Measurements from ENCODE around the gene ITPA.
A peak's percentile ranks its signal among the peaks of the same experiment; 100 is the strongest.
"Not testable (repeated sequence)": the region's sequence is repeated elsewhere in the genome, so short reads cannot be mapped to it uniquely, and the experiment has no call there.

The ITPA gene

GRCh38 chr20:3172933-3173609 lies 36.2 kb upstream of the ITPA start, which contains the start of gene LZTS3:
Gene LZTS3 (minus strand): TSS chr20:3173549. CDS start chr20:3167163, 6,386 bp downstream.
- peak; percentile 33 to 61 (median 48) for DNase-seq (ENCODE audit: low read depth in 2 of 3, low spot score in 2 of 3)

- DNase-seq (ENCODE audit: low read depth in 2 of 3, low spot score in 2 of 3): peak; percentile 70 to 80 (median 74)
Observed at GRCh38 chr20:3173610-3174441, 35.5 kb upstream of the ITPA start.

DNA sequence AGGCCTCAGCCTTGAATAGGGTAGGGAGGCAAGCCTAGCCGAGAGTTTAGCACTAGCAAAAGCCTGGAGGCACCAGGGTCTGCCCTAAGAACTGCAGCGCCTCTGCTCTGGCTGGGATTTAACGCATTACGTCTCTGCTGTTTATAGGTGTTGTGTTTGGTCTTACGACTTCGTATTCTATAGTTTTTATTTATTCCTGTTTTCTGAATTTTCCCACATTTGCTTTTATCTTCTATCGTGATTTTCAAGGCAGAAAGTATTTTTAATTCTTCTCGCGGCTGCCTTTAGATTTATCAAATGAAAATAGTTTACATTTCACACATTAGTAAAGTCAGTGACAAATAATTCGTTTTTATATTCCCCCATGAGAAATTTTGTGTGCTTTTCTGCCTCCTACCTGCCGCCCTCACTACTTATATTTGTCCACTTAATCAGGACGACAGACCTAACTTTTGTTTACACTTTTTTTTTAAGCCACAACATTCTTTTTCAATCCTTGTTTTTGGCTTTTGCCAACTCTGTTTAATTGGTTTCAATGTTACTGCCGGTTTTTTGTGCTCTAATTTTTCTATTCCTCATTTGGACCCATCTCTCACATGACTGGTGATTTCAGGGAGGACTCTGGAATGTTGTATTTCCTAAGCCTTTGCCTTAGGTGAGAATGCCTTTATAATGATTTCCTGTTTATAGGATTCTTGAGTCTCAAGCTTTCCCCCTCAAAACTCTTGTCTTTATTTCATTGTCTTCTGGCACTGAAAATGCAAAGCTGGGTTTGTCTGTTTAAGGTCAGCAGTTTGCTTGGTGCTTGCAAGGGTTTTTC lies 34.6 kb upstream of the ITPA start:
- DNase-seq (ENCODE audit: low read depth in 2 of 3, low spot score in 2 of 3): no peak

DNA sequence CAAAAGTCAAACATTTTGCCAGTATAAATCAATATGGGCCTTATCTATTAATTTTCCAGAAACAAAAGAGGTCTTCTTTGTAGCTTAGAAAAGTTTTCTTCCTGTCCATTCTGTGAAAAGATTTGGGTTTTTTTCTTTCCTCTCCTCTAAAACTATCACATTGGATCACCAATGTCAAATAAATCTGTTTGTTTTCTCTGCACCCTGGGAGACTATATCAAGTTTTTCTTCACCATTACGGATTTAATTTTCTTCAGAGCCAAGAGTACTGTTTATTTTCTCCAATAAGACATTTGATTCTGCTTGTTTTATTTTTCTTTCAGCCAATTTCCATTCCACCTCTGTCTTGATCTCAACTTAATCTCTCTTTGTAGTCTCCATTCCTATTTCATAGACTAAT lies 34.0 kb upstream of the ITPA start:
- DNase-seq (ENCODE audit: low read depth in 2 of 3, low spot score in 2 of 3): no peak

GRCh38 chr20:3177746-3178485 lies 31.4 kb upstream of the ITPA start:
- no peak for DNase-seq (ENCODE audit: low read depth in 2 of 3, low spot score in 2 of 3)

GRCh38 chr20:3180319-3180718 lies 29.0 kb upstream of the ITPA start:
- no peak for DNase-seq (ENCODE audit: low read depth in 2 of 3, low spot score in 2 of 3)

DNA sequence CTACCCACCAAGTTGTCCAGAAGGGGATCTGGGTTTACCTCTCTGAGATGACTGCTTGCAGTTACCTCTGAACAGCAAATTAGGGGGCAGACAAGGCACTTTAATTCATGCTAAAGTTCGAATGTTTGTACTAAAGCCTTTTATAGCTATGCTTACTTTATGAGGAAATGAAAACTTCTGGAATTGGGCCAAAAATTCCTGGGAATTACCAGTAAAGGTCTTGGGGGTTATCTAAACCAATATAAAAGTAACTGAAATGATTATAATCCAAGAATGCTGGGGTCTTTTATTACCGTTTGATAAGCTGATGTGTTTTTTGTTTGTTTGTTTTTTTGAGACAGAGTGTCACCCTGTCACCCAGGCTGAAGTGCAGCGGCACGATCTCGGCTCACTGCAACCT lies 28.0 kb upstream of the ITPA start:
- DNase-seq (ENCODE audit: low read depth in 2 of 3, low spot score in 2 of 3): no peak

DNA sequence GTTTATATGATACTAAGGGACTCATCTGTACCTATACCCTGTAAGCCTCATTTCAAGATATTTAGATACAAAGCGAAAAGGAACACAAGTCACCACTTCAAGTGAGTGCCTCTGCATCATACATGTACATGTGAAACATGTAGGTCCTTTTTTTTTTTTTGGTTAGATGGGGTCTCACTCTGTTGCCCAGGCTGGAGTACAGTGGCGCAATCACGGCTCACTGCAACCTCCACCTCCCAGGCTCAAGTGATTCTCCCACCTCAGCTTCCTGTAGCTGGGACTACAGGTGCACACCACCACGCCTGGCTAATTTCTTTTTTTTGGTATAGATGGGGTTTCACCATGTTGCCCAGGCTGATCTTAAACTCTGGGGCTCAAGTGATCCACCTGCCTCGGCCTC lies 26.9 kb upstream of the ITPA start:
- not testable (repeated sequence) for DNase-seq (ENCODE audit: low read depth in 2 of 3, low spot score in 2 of 3)

- DNase-seq (ENCODE audit: low read depth in 2 of 3, low spot score in 2 of 3): no peak
Observed at GRCh38 chr20:3183896-3184612, 25.2 kb upstream of the ITPA start.

DNA sequence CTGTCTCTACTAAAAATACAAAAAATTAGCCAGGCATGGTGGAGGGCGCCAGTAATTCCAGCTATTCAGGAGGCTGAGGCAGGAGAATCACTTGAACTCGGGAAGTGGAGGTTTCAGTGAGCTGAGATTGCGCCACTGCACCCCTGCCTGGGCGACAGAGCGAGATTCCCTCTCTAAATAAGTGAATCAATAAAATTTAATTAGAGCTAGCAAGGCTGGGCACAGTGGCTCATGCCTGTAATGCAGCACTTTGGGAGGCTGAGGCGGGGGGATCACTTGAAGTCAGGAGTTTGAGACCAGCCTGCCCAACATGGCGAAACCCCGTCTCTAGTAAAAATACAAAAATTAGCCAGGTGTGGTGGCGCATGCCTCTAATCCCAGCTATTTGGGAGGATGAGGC lies 21.4 kb upstream of the ITPA start:
- DNase-seq (ENCODE audit: low read depth in 2 of 3, low spot score in 2 of 3): not testable (repeated sequence)

DNA sequence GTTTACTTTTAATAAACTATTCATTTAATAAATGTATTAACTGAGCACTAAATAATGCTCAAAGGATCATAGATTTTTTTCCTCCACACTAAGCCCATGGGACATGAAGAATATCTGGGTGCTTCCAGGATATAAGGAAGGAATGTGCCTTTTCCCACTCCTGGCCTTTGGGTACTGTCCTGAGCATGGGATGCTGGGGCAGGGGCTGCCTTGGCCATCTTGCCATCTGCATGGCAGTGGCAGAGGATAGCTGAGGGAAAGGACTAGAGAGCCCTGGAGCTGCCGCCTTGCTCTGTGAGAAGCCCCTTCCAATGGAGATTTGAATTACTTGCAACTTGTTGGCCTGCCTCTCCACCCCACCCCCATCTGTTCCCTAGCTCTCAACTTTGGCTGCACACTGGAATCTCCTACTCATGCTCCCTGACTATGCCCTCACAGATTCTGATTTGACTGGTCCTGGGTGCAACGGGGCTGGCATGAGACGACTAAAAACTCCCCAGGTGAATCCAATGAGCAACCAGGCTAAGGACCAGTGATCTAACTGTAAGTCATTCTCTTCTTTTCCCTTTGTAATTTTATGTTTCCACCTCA lies 20.4 kb upstream of the ITPA start:
- DNase-seq (ENCODE audit: low read depth in 2 of 3, low spot score in 2 of 3): no peak

DNA sequence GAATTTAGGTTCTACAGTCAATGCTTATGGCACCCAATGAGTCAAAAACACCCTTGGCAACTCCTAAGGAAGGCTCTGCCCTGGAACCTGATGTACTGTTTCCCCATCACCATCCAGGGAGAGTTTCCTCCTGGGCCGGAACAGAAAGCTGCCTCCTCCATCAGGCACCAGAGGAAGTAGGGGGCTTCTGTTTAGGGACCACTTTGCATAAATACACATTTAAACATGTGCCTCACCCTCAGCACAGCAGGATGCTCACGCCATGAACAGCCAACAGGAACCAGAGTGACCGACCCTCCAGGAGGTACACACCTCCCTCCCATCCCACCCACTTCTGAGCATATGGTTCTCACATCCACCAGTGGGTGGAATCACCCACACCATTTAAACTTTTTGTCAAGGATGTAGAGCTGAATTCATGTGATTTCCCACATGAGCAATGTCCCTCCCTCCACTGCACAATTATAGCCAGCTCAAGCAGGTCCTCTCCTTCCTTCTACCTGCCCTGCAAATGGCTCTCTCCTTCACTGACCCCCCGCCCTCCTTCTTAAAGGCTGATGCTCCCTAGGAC lies 19.7 kb upstream of the ITPA start:
- DNase-seq (ENCODE audit: low read depth in 2 of 3, low spot score in 2 of 3): no peak

- no peak for DNase-seq (ENCODE audit: low read depth in 2 of 3, low spot score in 2 of 3)
Observed at GRCh38 chr20:3190681-3191111, 18.6 kb upstream of the ITPA start.

DNA sequence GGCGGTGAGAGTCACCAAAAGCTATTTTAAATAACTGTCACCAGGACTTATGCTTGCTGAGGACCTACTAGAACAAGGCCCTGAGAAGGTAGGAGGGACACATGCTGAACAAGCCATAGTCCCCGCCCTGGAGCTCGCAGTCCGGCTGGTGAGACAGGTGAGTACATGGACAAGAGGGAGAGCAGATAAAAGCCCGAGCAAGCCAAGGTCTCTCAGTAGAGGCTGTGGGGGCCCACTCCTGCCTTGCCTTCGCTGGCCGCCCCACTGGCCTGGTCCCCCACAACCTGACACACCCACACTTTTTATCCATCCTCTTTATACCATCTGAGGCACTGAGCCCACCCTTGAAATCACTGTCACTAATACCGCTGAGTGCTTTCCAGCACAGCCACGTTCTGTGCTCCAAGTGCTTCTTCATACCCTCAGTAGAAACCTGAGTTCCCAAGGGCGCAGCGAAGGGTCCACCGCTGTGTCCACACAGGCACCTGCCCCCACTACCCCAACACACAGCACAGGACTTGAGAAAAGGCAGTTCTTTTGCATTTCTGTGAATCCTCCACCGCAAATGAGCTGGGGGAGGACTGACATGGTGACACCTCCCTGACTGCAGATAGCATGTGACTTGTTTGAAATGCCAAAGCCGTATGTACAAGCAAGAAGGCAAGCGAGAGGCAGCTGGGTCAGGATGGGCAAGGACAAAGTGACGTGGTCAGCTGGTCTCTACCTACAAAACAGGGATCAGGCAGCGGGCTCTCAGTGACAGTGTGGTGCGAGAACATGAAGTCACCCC lies 16.9 kb upstream of the ITPA start:
- no peak for DNase-seq (ENCODE audit: low read depth in 2 of 3, low spot score in 2 of 3)

GRCh38 chr20:3193806-3194616 lies 15.3 kb upstream of the ITPA start:
- DNase-seq (ENCODE audit: low read depth in 2 of 3, low spot score in 2 of 3): no peak

- DNase-seq (ENCODE audit: low read depth in 2 of 3, low spot score in 2 of 3): no peak
Observed at GRCh38 chr20:3194617-3195280, 14.5 kb upstream of the ITPA start.

GRCh38 chr20:3195590-3196237 lies 13.6 kb upstream of the ITPA start:
- no peak for DNase-seq (ENCODE audit: low read depth in 2 of 3, low spot score in 2 of 3)

Data from activated CD8-positive, alpha-beta memory T cell treated with anti-CD3 and anti-CD28 coated beads for 48 hours (primary cell).